ENCODE results near the gene ANO6. TPM values are rescaled to one million over a fixed set of nuclear protein-coding genes. Genes with fewer than 3 reads are reported as not detected.
"Not testable (repeated sequence)": the region's sequence is repeated elsewhere in the genome, so short reads cannot be mapped to it uniquely, and the experiment has no call there.

Gene ANO6
- total RNA-seq, 1 donor from 2014 or later = 46.2 TPM

- TF ChIP-seq CTCF (IDR thresholded peaks at IDR 0.05; ENCODE audit: borderline replicate concordance) = no peak
- peaks cover 20% of the 10 kb centered on the region for H3K4me1 ChIP-seq
- no peak overlapping the region for H3K4me3 ChIP-seq
- H3K9me3 ChIP-seq (replicated peaks) = peaks cover 4% of the 10 kb centered on the region
- H3K27me3 ChIP-seq (ENCODE audit: low read depth) = no peaks in the 10 kb centered on the region
- intact Hi-C loops (cut with micrococcal nuclease) = no loop called here
- H3K27ac ChIP-seq (replicated peaks) = no peak overlapping the region
- H3K36me3 ChIP-seq = peaks cover 16% of the 10 kb centered on the region
- DNase-seq = no peak
Observed at GRCh38 chr12:45315462-45315861, 99.6 kb downstream of the ANO6 start.

- DNase-seq; H3K27ac ChIP-seq (replicated peaks); intact Hi-C loops (cut with micrococcal nuclease); H3K27me3 ChIP-seq (ENCODE audit: low read depth); H3K9me3 ChIP-seq (replicated peaks); H3K4me1 ChIP-seq; H3K4me3 ChIP-seq: not testable (repeated sequence)
- H3K36me3 ChIP-seq = peaks cover 16% of the 10 kb centered on the region
Observed at GRCh38 chr12:45317261-45317660, 101.4 kb downstream of the ANO6 start.

GRCh38 chr12:45322810-45323209 is 106.9 kb downstream of the ANO6 start:
- DNase-seq = no peak
- Histone ChIP-seq H3K27me3 (ENCODE audit: low read depth) (no peaks in the 10 kb centered on the region), H3K4me3 (no peak overlapping the region), H3K4me1 (peaks cover 46% of the 10 kb centered on the region), H3K36me3 (no peaks in the 10 kb centered on the region), H3K27ac (replicated peaks) (peak overlapping the region; percentile 0), H3K9me3 (replicated peaks) (peaks cover 4% of the 10 kb centered on the region)
- intact Hi-C loops (cut with micrococcal nuclease) = no loop called here
- no peak for TF ChIP-seq CTCF (IDR thresholded peaks at IDR 0.05; ENCODE audit: borderline replicate concordance)

GRCh38 chr12:45324391-45324790 is 108.5 kb downstream of the ANO6 start:
- Histone ChIP-seq H3K36me3 (no peaks in the 10 kb centered on the region), H3K9me3 (replicated peaks) (no peaks in the 10 kb centered on the region), H3K27me3 (ENCODE audit: low read depth) (no peaks in the 10 kb centered on the region), H3K4me1 (peaks cover 61% of the 10 kb centered on the region), H3K4me3 (no peak overlapping the region), H3K27ac (replicated peaks) (peak overlapping the region; percentile 18)
- TF ChIP-seq CTCF (IDR thresholded peaks at IDR 0.05; ENCODE audit: borderline replicate concordance) = no peak
- DNase-seq = no peak
- intact Hi-C loops (cut with micrococcal nuclease) = no loop called here

GRCh38 chr12:45326358-45326975 is 110.6 kb downstream of the ANO6 start:
- no peaks in the 10 kb centered on the region for H3K27me3 ChIP-seq (ENCODE audit: low read depth)
- intact Hi-C loops (cut with micrococcal nuclease) = no loop called here
- H3K9me3 ChIP-seq (replicated peaks) = no peaks in the 10 kb centered on the region
- no peak for TF ChIP-seq CTCF (IDR thresholded peaks at IDR 0.05; ENCODE audit: borderline replicate concordance)
- no peak for DNase-seq
- peak overlapping the region; percentile 33 for H3K27ac ChIP-seq (replicated peaks)
- no peak overlapping the region for H3K4me3 ChIP-seq
- H3K4me1 ChIP-seq = peaks cover 64% of the 10 kb centered on the region
- H3K36me3 ChIP-seq = no peaks in the 10 kb centered on the region

- Histone ChIP-seq H3K9me3 (replicated peaks) (no peaks in the 10 kb centered on the region), H3K36me3 (peaks cover 14% of the 10 kb centered on the region), H3K4me3 (no peak overlapping the region), H3K27ac (replicated peaks) (no peak overlapping the region), H3K27me3 (ENCODE audit: low read depth) (no peaks in the 10 kb centered on the region), H3K4me1 (peaks cover 57% of the 10 kb centered on the region)
- no peak for DNase-seq
- intact Hi-C loops (cut with micrococcal nuclease) = no loop called here
- no peak for TF ChIP-seq CTCF (IDR thresholded peaks at IDR 0.05; ENCODE audit: borderline replicate concordance)
Observed at GRCh38 chr12:45327823-45328383, 112.0 kb downstream of the ANO6 start.

Measured in left ventricle myocardium inferior (tissue), 1 donor.